H9 (cell line): ENCODE data around the gene SLC45A1. TPM values are rescaled to one million over a fixed set of nuclear protein-coding genes. Genes with fewer than 3 reads are reported as not detected.

Experiments used
- DNase-seq: peaks from one replicate; pipeline ENCODE4 v3.0.0-alpha.2; 2017
- H2AFZ ChIP-seq: one replicate; pipeline ENCODE4 v1.6.1; 2013; ENCODE audit warnings: mild to moderate bottlenecking, low read length, control low read depth, moderate library complexity
- H2AK5ac ChIP-seq: 2 replicates; pipeline ENCODE4 v1.6.1; 2013; ENCODE audit warnings: low read length, control low read depth, mixed read lengths; ENCODE audit not compliant: insufficient read length
- H2BK120ac ChIP-seq: one replicate; pipeline ENCODE4 v1.6.1; 2013; ENCODE audit warnings: low read depth, mild to moderate bottlenecking, low read length, control low read depth, inconsistent platforms; ENCODE audit not compliant: poor library complexity, severe bottlenecking
- H2BK12ac ChIP-seq: 2 replicates; pipeline ENCODE4 v1.6.1; 2013; ENCODE audit warnings: low read length, control low read depth, mixed read lengths, low read depth; ENCODE audit not compliant: insufficient read length
- H2BK15ac ChIP-seq: 2 replicates; pipeline ENCODE4 v1.6.1; 2013; ENCODE audit warnings: low read depth, low read length, control low read depth
- H2BK20ac ChIP-seq: one replicate; pipeline ENCODE4 v1.6.1; 2013; ENCODE audit warnings: low read depth, mild to moderate bottlenecking, low read length, control low read depth, inconsistent platforms; ENCODE audit not compliant: poor library complexity, severe bottlenecking
- H2BK5ac ChIP-seq: 2 replicates; pipeline ENCODE4 v1.6.1; 2013; ENCODE audit warnings: low read length, control low read depth, mixed read lengths; ENCODE audit not compliant: insufficient read length
- H3K14ac ChIP-seq: 2 replicates; pipeline ENCODE4 v1.6.1; 2013; ENCODE audit warnings: low read length, control low read depth; ENCODE audit not compliant: insufficient read depth
- H3K18ac ChIP-seq: 2 replicates; pipeline ENCODE4 v1.6.1; 2013; ENCODE audit warnings: low read depth, mild to moderate bottlenecking, mixed read lengths, low read length, control low read depth; ENCODE audit not compliant: insufficient read length
- H3K23ac ChIP-seq: 2 replicates; pipeline ENCODE4 v1.6.1; 2013; ENCODE audit warnings: low read length, control low read depth, mixed read lengths, low read depth; ENCODE audit not compliant: insufficient read length
- H3K23me2 ChIP-seq: 2 replicates; pipeline ENCODE4 v1.6.1; 2013; ENCODE audit warnings: low read depth, mild to moderate bottlenecking, mixed read lengths, low read length, control low read depth; ENCODE audit not compliant: insufficient read length, poor library complexity, severe bottlenecking
- H3K27ac ChIP-seq: 2 replicates; pipeline ENCODE4 v1.5.1; 2013; ENCODE audit warnings: low read length, control low read depth, mixed read lengths, low read depth; ENCODE audit not compliant: insufficient read length
- H3K27me3 ChIP-seq: 2 replicates; pipeline ENCODE4 v1.6.1; 2013; ENCODE audit warnings: low read length, control low read depth, inconsistent platforms; ENCODE audit not compliant: insufficient read depth
- H3K4ac ChIP-seq: 2 replicates; pipeline ENCODE4 v1.6.1; 2013; ENCODE audit warnings: low read depth, mild to moderate bottlenecking, control low read depth, inconsistent platforms, low read length, moderate library complexity
- H3K4me1 ChIP-seq: 2 replicates; pipeline ENCODE4 v1.6.1; 2013; ENCODE audit warnings: low read length, control low read depth, inconsistent platforms; ENCODE audit not compliant: insufficient read depth
- H3K4me2 ChIP-seq: 2 replicates; pipeline ENCODE4 v1.6.1; 2013; ENCODE audit warnings: low read length, control low read depth, mixed read lengths; ENCODE audit not compliant: insufficient read length, insufficient read depth
- H3K56ac ChIP-seq: 2 replicates; pipeline ENCODE4 v1.6.1; 2013; ENCODE audit warnings: low read depth, mild to moderate bottlenecking, mixed read lengths, low read length, control low read depth; ENCODE audit not compliant: insufficient read length
- H3K79me1 ChIP-seq: 2 replicates; pipeline ENCODE4 v1.6.1; 2013; ENCODE audit warnings: low read depth, mild to moderate bottlenecking, moderate library complexity, low read length, control low read depth, inconsistent platforms; ENCODE audit not compliant: insufficient read depth, poor library complexity, severe bottlenecking
- H3K79me2 ChIP-seq: 2 replicates; pipeline ENCODE4 v1.6.1; 2013; ENCODE audit warnings: low read length, control low read depth, inconsistent platforms; ENCODE audit not compliant: insufficient read depth
- H3K9ac ChIP-seq: 2 replicates; pipeline ENCODE4 v1.6.1; 2013; ENCODE audit warnings: low read length, control low read depth, mixed read lengths; ENCODE audit not compliant: insufficient read length; ENCODE audit errors: extremely low read depth
- H3K9me3 ChIP-seq: one replicate; pipeline ENCODE4 v1.6.1; 2013; ENCODE audit warnings: low read depth, low read length, inconsistent platforms; ENCODE audit not compliant: control insufficient read depth
- H3T11ph ChIP-seq: one replicate; pipeline ENCODE4 v1.6.1; 2013; ENCODE audit warnings: mild to moderate bottlenecking, low read length, control low read depth, inconsistent platforms
- H4K20me1 ChIP-seq: one replicate; pipeline ENCODE4 v1.6.1; 2013; ENCODE audit not compliant: control insufficient read depth, insufficient read length, insufficient read depth
- H4K5ac ChIP-seq: 2 replicates; pipeline ENCODE4 v1.6.1; 2013; ENCODE audit warnings: low read depth, mild to moderate bottlenecking, mixed read lengths, low read length, control low read depth; ENCODE audit not compliant: insufficient read length
- H4K8ac ChIP-seq: replicated peaks from 2 replicates; pipeline ENCODE4 v1.6.1; 2013; ENCODE audit warnings: low read length, control low read depth, mixed read lengths, low read depth; ENCODE audit not compliant: insufficient read length
- H4K91ac ChIP-seq: 2 replicates; pipeline ENCODE4 v1.6.1; 2013; ENCODE audit warnings: low read depth, mild to moderate bottlenecking, moderate library complexity, mixed read lengths, low read length, control low read depth; ENCODE audit not compliant: insufficient read length
- H3K27ac Mint-ChIP-seq, 3 experiments: 2 replicates in 2 of 3; 3 replicates in 1 of 3; pipeline ENCODE4 v1.8.0; 2020 to 2021; ENCODE audit warnings: mixed read lengths in 3 of 3, mild to moderate bottlenecking in 1 of 3, moderate library complexity in 1 of 3
- H3K27me3 Mint-ChIP-seq: 2 replicates; pipeline ENCODE4 v1.8.0; 2021; ENCODE audit warnings: low read depth, mild to moderate bottlenecking, moderate library complexity, mixed read lengths
- H3K36me3 Mint-ChIP-seq, 3 experiments: 2 replicates in 2 of 3; 3 replicates in 1 of 3; pipeline ENCODE4 v1.8.0; 2020 to 2021; ENCODE audit warnings: low read depth in 3 of 3, mixed read lengths in 3 of 3; ENCODE audit not compliant: insufficient read depth in 1 of 3
- H3K4me1 Mint-ChIP-seq, 2 experiments: 2 replicates each; pipeline ENCODE4 v1.8.0; 2020; ENCODE audit warnings: mixed read lengths in 2 of 2
- H3K4me3 Mint-ChIP-seq, 2 experiments: 2 replicates in 1 of 2; 3 replicates in 1 of 2; pipeline ENCODE4 v1.8.0; 2020 to 2021; ENCODE audit warnings: mild to moderate bottlenecking in 2 of 2, mixed read lengths in 2 of 2, moderate library complexity in 1 of 2
- H3K9me3 Mint-ChIP-seq, 2 experiments: 2 replicates in 1 of 2; 3 replicates in 1 of 2; pipeline ENCODE4 v1.8.0; 2020; ENCODE audit warnings: mild to moderate bottlenecking in 2 of 2, mixed read lengths in 2 of 2, moderate library complexity in 1 of 2
- WGBS: extraction: QIAGEN DNeasy Blood & Tissue Kit; methylation state at CpG from one replicate; pipeline ENCODE4 v1.1.7; 2013; ENCODE audit warnings: missing lambda C conversion rate, low lambda C conversion rate, mixed read lengths; ENCODE audit not compliant: insufficient read length; ENCODE audit errors: extremely low coverage; 5-methylcytosine and 5-hydroxymethylcytosine counted together
- total RNA-seq: library from RNA; stranded (reverse); gene quantifications from 2 replicates; pipeline ENCODE4 v1.2.1, GENCODE V29; 2021
- TF ChIP-seq, protein P1 (sequence below): fragments of 200-600 bp; sonication (generic); conservative IDR thresholded peaks from 3 replicates; pipeline ENCODE4 v1.8.0; 2021; ENCODE audit warnings: antibody characterized with exemption, mild to moderate bottlenecking

SLC45A1 gene
- total RNA-seq, 1 experiment from 2014 or later = 0.63 TPM

DNA sequence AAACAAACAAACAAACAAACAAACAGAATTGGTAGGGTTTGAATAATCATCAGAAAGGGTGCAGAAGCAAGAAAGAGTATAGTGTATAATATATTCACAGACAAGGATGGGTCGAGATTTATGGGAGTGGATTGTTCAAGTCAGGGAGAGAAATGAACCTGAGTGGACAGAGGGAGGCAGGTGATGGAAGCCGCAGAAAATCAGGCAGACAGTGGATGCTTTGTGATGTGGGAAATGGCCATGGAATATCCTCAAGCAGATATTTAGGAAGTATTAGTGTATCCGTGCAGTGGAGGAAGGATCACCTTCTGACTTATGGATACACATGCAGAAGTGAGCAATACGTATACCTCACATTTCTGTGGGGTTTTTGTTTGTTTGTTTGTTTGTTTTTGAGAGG, 14.0 kb upstream of the SLC45A1 start:
- H2AK5ac ChIP-seq = no peak overlapping the region
- Mint-ChIP-seq H3K4me1 (peaks cover 21 to 23% of the 10 kb centered on the region in 2 experiments), H3K27me3 (no peaks in the 10 kb centered on the region), H3K4me3 (no peak overlapping the region), H3K9me3 (no peaks in the 10 kb centered on the region), H3K27ac (peak overlapping the region in 1 of 3 experiments; percentile 22; a peak in 2 of 7 replicates), H3K36me3 (no peaks in the 10 kb centered on the region)
- H2AFZ ChIP-seq = no peak overlapping the region
- no peak overlapping the region for H3K56ac ChIP-seq
- H4K8ac ChIP-seq = no peak overlapping the region
- no peak overlapping the region for H4K91ac ChIP-seq
- H3K4ac ChIP-seq = no peak overlapping the region
- WGBS = no CpG with 5 or more reads among the region's 4 CpGs
- H3K23ac ChIP-seq = no peak overlapping the region
- no peak overlapping the region for H2BK20ac ChIP-seq
- H3K18ac ChIP-seq = no peak overlapping the region
- no peaks in the 10 kb centered on the region for H3K27me3 ChIP-seq
- no peaks in the 10 kb centered on the region for H3K23me2 ChIP-seq
- H3K27ac ChIP-seq = no peak overlapping the region
- no peaks in the 10 kb centered on the region for H3K4me1 ChIP-seq
- H3K9me3 ChIP-seq = no peaks in the 10 kb centered on the region
- DNase-seq = no peak
- H2BK5ac ChIP-seq = no peak overlapping the region
- no peak overlapping the region for H2BK120ac ChIP-seq
- H3K14ac ChIP-seq = no peak overlapping the region
- no peak overlapping the region for H3K4me2 ChIP-seq
- no peaks in the 10 kb centered on the region for H3K79me2 ChIP-seq
- no peak overlapping the region for H3K9ac ChIP-seq
- no peak overlapping the region for H2BK15ac ChIP-seq
- H4K20me1 ChIP-seq = no peaks in the 10 kb centered on the region
- no peak overlapping the region for H2BK12ac ChIP-seq
- TF ChIP-seq, protein P1, sequence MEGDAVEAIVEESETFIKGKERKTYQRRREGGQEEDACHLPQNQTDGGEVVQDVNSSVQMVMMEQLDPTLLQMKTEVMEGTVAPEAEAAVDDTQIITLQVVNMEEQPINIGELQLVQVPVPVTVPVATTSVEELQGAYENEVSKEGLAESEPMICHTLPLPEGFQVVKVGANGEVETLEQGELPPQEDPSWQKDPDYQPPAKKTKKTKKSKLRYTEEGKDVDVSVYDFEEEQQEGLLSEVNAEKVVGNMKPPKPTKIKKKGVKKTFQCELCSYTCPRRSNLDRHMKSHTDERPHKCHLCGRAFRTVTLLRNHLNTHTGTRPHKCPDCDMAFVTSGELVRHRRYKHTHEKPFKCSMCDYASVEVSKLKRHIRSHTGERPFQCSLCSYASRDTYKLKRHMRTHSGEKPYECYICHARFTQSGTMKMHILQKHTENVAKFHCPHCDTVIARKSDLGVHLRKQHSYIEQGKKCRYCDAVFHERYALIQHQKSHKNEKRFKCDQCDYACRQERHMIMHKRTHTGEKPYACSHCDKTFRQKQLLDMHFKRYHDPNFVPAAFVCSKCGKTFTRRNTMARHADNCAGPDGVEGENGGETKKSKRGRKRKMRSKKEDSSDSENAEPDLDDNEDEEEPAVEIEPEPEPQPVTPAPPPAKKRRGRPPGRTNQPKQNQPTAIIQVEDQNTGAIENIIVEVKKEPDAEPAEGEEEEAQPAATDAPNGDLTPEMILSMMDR = no peak
- no peak overlapping the region for H3T11ph ChIP-seq
- no peak overlapping the region for H4K5ac ChIP-seq
- H3K79me1 ChIP-seq = no peaks in the 10 kb centered on the region
